Activated CD4-positive, alpha-beta T cell treated with anti-CD3 and anti-CD28 coated beads, Interleukin-2, amount 50 U/mL, for 24 hours (primary cell): Measurements from ENCODE around the gene DLX3.
A peak's percentile ranks its signal among the peaks of the same experiment; 100 is the strongest.

ENCODE experiments used
- DNase-seq, 2 donors: peaks; one replicate each; pipeline ENCODE4 v3.0.0-alpha.2; 2020; ENCODE audit warnings: low read depth in 1 of 2, low spot score in 1 of 2

Gene DLX3

GRCh38 chr17:50024808-50025207 is 29.8 kb upstream of the DLX3 start:
- no peak for DNase-seq

GRCh38 chr17:50023520-50023919 is 28.5 kb upstream of the DLX3 start:
- DNase-seq = no peak

GRCh38 chr17:50022463-50023130 is 27.6 kb upstream of the DLX3 start:
- no peak for DNase-seq

GRCh38 chr17:50021681-50022370 is 26.8 kb upstream of the DLX3 start:
- no peak for DNase-seq

- no peak for DNase-seq
These were observed 26.0 kb upstream of the DLX3 start for GRCh38 chr17:50020841-50021599.

GRCh38 chr17:50018909-50019308 is 23.9 kb upstream of the DLX3 start:
- DNase-seq = no peak

GRCh38 chr17:50015146-50015545 is 20.1 kb upstream of the DLX3 start:
- DNase-seq = no peak

- DNase-seq = no peak
These were observed 19.6 kb upstream of the DLX3 start for GRCh38 chr17:50014471-50015088.

- no peak for DNase-seq
These were observed 18.1 kb upstream of the DLX3 start for GRCh38 chr17:50013079-50013478.

- DNase-seq = no peak
These were observed 14.3 kb upstream of the DLX3 start for GRCh38 chr17:50009282-50009681.

- DNase-seq = no peak
These were observed 8.9 kb upstream of the DLX3 start for GRCh38 chr17:50003911-50004310.

- DNase-seq = no peak
These were observed 4.0 kb upstream of the DLX3 start for GRCh38 chr17:49998836-49999511.

GRCh38 chr17:49997773-49998703 is 3.0 kb upstream of the DLX3 start:
- peak; percentile 67 to 83 for DNase-seq

- DNase-seq = no peak
These were observed 2.3 kb upstream of the DLX3 start for GRCh38 chr17:49997301-49997650.

GRCh38 chr17:49996495-49997300 is 1.7 kb upstream of the DLX3 start:
- peak; percentile 49 to 58 for DNase-seq

GRCh38 chr17:49996121-49996494 is 1.1 kb upstream of the DLX3 start:
- no peak for DNase-seq

GRCh38 chr17:49994085-49995054 is 654 bp downstream of the DLX3 start:
- no peak for DNase-seq

- no peak for DNase-seq
These were observed 1.5 kb downstream of the DLX3 start for GRCh38 chr17:49993423-49994060.
